NT2/D1 (cell line): ENCODE measurements around the gene TRIM72.

ENCODE experiments used
- SUZ12 ChIP-seq: IDR thresholded peaks from 2 replicates; pipeline ENCODE4 v1.6.1; 2011; ENCODE audit not compliant: insufficient read length, insufficient read depth; ENCODE audit errors: extremely low read depth
- YY1 ChIP-seq: IDR thresholded peaks from 2 replicates; pipeline ENCODE4 v1.6.1; 2011; ENCODE audit not compliant: insufficient read length, insufficient read depth
- ZNF274 ChIP-seq: IDR thresholded peaks from 2 replicates; pipeline ENCODE4 v1.6.1; 2011; ENCODE audit warnings: mild to moderate bottlenecking, low read depth, low read length

DNA sequence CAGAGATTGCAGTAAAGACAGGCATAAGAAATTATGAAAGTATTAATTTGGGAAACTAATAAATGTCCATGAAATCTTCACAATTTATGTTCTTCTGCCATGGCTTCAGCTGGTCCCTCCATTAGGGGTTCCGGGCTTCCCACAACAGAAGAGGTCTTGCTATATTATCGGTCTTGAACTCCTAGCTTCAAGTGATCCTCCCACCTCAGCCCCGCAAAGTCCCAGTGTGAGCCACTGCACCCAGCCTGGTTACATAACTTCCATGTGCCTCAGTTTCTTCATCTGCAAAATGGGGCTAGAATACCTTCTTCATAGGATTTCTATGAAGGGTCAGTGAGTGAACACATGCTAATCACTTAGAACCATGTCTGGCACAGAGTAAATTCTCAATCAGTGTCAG lies 32.4 kb downstream of the TRIM72 start:
- no peak for TF ChIP-seq ZNF274
- no peak for TF ChIP-seq YY1
- no peak for TF ChIP-seq SUZ12
